Posterior vena cava (tissue), 2 donors: ENCODE measurements around the gene ACSS1. TPM values are rescaled to one million over a fixed set of nuclear protein-coding genes. Genes with fewer than 3 reads are reported as not detected.

Experiments used
- DNase-seq: peaks from one replicate; pipeline ENCODE4 v3.0.0-alpha.2; 2020; ENCODE audit warnings: low spot score
- intact Hi-C, 2 donors: fragments of 100-400 bp; cut with DNase I; formaldehyde crosslinking; loops; one replicate each; pipeline versions ENCODE4 v1.14.1 to v1.14.2; 2022 to 2023
- total RNA-seq, 2 donors: library from RNA; stranded (reverse); fragmentation: NEBNext Ultra II Directional; extraction: Animal tissue kit (Norgen Biotek cat#: 25700); gene quantifications; one replicate each; pipeline ENCODE4 v1.2.1, GENCODE V29; 2021
- donor health status: DM: yes; HTN: yes; CAD: no.
- donor health status: DM: yes; HTN: yes; CAD: no.

The ACSS1 gene
- total RNA-seq, 2 donors from 2014 or later = 11.6 to 12.2 TPM

GRCh38 chr20:25024171-25024570 lies 33.8 kb downstream of the ACSS1 start:
- intact Hi-C loops = no loop called here

GRCh38 chr20:25023356-25023755 lies 34.6 kb downstream of the ACSS1 start:
- intact Hi-C loops = no loop called here

More at GRCh38 chr20:25024171-25024570, 33.8 kb downstream of the ACSS1 start:
- peak; percentile 62 for DNase-seq

GRCh38 chr20:25022680-25023079 lies 35.3 kb downstream of the ACSS1 start:
- intact Hi-C loops = no loop called here
- DNase-seq = peak; percentile 81

More at GRCh38 chr20:25023356-25023755, 34.6 kb downstream of the ACSS1 start:
- DNase-seq = peak; percentile 67

- no peak for DNase-seq
- intact Hi-C loops = no loop called here
Measured at GRCh38 chr20:25021336-25021735, 36.6 kb downstream of the ACSS1 start.

- peak; percentile 78 for DNase-seq
- intact Hi-C loops = no loop called here
Measured at GRCh38 chr20:25020901-25021301, 37.0 kb downstream of the ACSS1 start.

GRCh38 chr20:25020345-25020744 lies 37.6 kb downstream of the ACSS1 start:
- intact Hi-C loops = no loop called here
- DNase-seq = peak; percentile 44

GRCh38 chr20:25019381-25020155 lies 38.4 kb downstream of the ACSS1 start:
- intact Hi-C loops = no loop called here
- peak; percentile 67 for DNase-seq

- DNase-seq = peak; percentile 76
- intact Hi-C loops = no loop called here
Measured at GRCh38 chr20:25018841-25019240, 39.1 kb downstream of the ACSS1 start.

- DNase-seq = no peak
- intact Hi-C loops = no loop called here
Measured at GRCh38 chr20:25018425-25018824, 39.5 kb downstream of the ACSS1 start.

- intact Hi-C loops = no loop called here
- DNase-seq = peak; percentile 66
Measured at GRCh38 chr20:25017257-25017803, 40.6 kb downstream of the ACSS1 start.

- DNase-seq = peak; percentile 36
- intact Hi-C loops = no loop called here
Measured at GRCh38 chr20:25016471-25016870, 41.5 kb downstream of the ACSS1 start.

GRCh38 chr20:25015986-25016385 lies 42.0 kb downstream of the ACSS1 start:
- intact Hi-C loops = no loop called here

GRCh38 chr20:25014816-25015215 lies 43.1 kb downstream of the ACSS1 start:
- intact Hi-C loops = no loop called here
- peak; percentile 53 for DNase-seq

More at GRCh38 chr20:25015986-25016385, 42.0 kb downstream of the ACSS1 start:
- peak; percentile 56 for DNase-seq

GRCh38 chr20:25013478-25014380 lies 44.2 kb downstream of the ACSS1 start:
- DNase-seq = peak; percentile 68
- intact Hi-C loops = no loop called here

- intact Hi-C loops = no loop called here
- DNase-seq = peak; percentile 58
Measured at GRCh38 chr20:25012616-25013189, 45.2 kb downstream of the ACSS1 start.

- DNase-seq = peak; percentile 20
Measured at GRCh38 chr20:25011831-25012241, 46.1 kb downstream of the ACSS1 start.

GRCh38 chr20:25011261-25011660 lies 46.7 kb downstream of the ACSS1 start:
- intact Hi-C loops = no loop called here
- peak; percentile 51 for DNase-seq

More at GRCh38 chr20:25011831-25012241, 46.1 kb downstream of the ACSS1 start:
- intact Hi-C loops = no loop called here

GRCh38 chr20:25009218-25010145 lies 48.5 kb downstream of the ACSS1 start:
- peak; percentile 19 for DNase-seq
- intact Hi-C loops = no loop called here
